Measurements from ENCODE around the gene RPL10.

DNA sequence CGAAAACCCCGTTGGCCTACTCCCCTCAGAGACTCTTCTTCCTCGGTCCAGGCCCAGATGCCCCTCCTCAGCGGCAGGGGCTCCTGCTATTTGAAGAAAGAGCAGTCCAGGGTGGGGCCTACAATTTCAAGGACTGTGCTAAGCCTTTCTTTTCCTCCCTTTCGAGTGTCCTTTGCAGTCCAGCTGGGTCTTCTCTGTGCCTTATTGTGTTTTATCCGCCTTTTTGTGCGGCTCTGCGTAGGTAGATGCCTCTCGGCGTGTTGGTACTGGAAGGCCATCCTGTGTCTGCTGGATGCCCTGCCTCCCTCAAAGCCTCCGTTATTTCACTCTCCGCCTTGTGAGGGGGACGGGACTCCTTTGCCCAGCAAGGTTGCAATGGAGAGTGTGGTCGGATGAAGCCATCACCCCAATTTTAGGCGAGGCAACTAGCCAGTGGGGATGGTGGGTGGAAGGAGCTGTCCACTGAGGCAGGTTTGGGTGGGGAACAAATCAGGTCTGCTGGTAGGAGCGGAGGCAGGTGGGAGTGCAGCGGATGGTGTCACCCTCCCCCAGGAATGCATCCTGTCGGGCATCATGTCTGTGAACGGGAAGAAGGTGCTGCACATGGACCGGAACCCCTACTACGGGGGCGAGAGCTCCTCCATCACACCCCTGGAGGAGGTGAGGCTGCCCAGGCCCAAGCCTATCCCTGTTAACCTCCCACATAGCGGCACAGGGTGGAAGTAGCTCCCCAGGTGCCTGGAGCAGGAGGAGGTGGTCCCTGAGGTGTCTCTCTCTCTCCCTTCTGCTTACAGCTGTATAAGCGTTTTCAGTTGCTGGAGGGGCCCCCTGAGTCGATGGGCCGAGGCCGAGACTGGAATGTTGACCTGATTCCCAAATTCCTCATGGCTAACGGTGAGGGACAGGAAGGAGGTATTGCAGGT lies 40.1 kb downstream of the RPL10 start:
- TF ChIP-seq, protein P1, sequence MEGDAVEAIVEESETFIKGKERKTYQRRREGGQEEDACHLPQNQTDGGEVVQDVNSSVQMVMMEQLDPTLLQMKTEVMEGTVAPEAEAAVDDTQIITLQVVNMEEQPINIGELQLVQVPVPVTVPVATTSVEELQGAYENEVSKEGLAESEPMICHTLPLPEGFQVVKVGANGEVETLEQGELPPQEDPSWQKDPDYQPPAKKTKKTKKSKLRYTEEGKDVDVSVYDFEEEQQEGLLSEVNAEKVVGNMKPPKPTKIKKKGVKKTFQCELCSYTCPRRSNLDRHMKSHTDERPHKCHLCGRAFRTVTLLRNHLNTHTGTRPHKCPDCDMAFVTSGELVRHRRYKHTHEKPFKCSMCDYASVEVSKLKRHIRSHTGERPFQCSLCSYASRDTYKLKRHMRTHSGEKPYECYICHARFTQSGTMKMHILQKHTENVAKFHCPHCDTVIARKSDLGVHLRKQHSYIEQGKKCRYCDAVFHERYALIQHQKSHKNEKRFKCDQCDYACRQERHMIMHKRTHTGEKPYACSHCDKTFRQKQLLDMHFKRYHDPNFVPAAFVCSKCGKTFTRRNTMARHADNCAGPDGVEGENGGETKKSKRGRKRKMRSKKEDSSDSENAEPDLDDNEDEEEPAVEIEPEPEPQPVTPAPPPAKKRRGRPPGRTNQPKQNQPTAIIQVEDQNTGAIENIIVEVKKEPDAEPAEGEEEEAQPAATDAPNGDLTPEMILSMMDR (IDR thresholded peaks at IDR 0.05) = no peak
- TF ChIP-seq POLR2A (IDR thresholded peaks at IDR 0.05) = no peak
